A172 (cell line): Measurements from ENCODE around the gene TINAG. TPM values are rescaled to one million over a fixed set of nuclear protein-coding genes. Genes with fewer than 3 reads are reported as not detected.

Source experiments
- DNase-seq: peaks from one replicate; pipeline ENCODE4 v3.0.0-alpha.2; 2015; ENCODE audit warnings: low spot score
- total RNA-seq: library from RNA; depleted of rRNA; stranded (reverse); fragments of >200 nt; shearing (Covaris generic); gene quantifications from 2 replicates; pipeline ENCODE4 v1.2.3, GENCODE V29; 2014; rRNA removed

The TINAG gene
- total RNA-seq, 1 experiment from 2014 or later: not detected

DNA sequence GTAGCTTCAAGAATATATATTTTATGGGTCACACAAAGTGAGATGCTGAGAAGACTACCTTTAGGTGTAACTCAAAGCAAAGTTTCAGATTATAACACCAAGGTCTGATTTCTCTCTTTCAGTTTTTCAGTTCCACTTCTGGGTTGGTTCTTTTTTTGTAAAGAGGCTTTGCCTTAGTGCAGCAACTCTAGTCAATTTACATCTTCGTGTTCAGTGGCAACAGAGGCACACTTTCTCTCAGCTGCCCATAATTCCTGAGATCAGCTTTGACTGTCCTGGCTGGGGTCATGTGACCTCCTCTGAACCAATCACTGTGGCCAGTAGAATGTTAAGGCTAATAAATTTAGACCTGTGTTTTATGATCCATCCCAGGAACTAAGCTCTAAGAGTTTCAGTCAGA, 120.2 kb downstream of the TINAG start:
- no peak for DNase-seq

DNA sequence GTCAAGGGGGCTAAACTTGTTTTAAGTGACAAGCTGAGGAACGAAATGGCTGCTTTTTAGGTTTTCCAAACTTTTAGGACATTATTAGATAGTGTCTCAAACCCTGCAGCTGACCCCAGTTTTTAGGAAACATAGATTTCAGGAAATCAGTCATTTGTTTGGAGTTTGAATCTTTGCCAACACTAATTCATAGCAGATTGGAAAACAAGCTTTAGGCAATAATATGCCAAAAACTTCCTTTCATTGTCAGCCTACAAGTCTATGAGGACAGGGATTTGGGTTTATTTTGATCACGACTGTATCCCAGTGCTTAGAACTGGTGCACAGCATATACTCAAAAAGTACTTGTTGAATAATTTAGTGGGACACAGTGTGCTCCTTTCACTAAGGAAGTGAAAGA, 123.2 kb downstream of the TINAG start:
- no peak for DNase-seq

Other genes with a start within 250 kb of the TINAG start
- 0.81 and 1.1 TPM in 2 replicates for gene MLIP, start 197.0 kb upstream of the TINAG start, total RNA-seq